Epithelial cell of proximal tubule (primary cell): ENCODE data around the gene CYP21A2. TPM values are rescaled to one million over a fixed set of nuclear protein-coding genes. Genes with fewer than 3 reads are reported as not detected.
A peak's percentile ranks its signal among the peaks of the same experiment; 100 is the strongest.

ENCODE experiments used
- DNase-seq: peaks from one replicate; pipeline ENCODE4 v3.0.0-alpha.2; 2011; ENCODE audit warnings: low read depth
- H3K4me3 ChIP-seq: 2 replicates; pipeline ENCODE4 v1.5.1; 2011; ENCODE audit warnings: low read depth, mild to moderate bottlenecking, low read length
- total RNA-seq: library from RNA; depleted of rRNA; stranded (reverse); fragments of >200 nt; gene quantifications from 2 replicates; pipeline ENCODE4 v1.2.3, GENCODE V29; 2015
- TF ChIP-seq, protein P1 (sequence below): conservative IDR thresholded peaks from 2 replicates; pipeline ENCODE4 v1.5.1; 2012; ENCODE audit warnings: low read depth, mild to moderate bottlenecking, low read length

Gene CYP21A2
- total RNA-seq, 1 donor from 2014 or later: not detected

GRCh38 chr6:32083812-32084768 is 45.9 kb downstream of the CYP21A2 start:
- H3K4me3 ChIP-seq: no peak overlapping the region
- no peak for DNase-seq
- TF ChIP-seq, protein P1, sequence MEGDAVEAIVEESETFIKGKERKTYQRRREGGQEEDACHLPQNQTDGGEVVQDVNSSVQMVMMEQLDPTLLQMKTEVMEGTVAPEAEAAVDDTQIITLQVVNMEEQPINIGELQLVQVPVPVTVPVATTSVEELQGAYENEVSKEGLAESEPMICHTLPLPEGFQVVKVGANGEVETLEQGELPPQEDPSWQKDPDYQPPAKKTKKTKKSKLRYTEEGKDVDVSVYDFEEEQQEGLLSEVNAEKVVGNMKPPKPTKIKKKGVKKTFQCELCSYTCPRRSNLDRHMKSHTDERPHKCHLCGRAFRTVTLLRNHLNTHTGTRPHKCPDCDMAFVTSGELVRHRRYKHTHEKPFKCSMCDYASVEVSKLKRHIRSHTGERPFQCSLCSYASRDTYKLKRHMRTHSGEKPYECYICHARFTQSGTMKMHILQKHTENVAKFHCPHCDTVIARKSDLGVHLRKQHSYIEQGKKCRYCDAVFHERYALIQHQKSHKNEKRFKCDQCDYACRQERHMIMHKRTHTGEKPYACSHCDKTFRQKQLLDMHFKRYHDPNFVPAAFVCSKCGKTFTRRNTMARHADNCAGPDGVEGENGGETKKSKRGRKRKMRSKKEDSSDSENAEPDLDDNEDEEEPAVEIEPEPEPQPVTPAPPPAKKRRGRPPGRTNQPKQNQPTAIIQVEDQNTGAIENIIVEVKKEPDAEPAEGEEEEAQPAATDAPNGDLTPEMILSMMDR: no peak

DNA sequence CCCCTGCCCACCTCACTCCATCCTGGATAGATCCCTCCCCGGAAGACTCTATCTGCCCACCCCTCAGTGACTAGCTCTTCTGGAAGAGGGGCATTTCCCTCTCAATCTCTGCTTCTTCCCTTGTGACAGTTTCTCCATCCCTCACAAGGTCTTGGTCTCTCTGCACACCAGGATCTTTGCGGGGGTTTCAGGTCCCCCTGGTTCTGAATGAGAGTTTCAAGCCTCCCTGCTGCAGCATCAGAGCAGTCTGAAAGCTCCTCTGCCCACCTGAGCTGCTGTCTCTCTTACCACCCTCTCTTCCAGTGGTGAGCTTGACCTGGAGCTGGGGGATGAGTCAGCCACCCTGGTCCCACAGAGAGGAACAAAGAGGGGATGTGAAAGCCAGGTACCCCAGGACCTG is 46.6 kb downstream of the CYP21A2 start:
- TF ChIP-seq, protein P1: no peak
- no peak overlapping the region for H3K4me3 ChIP-seq
- DNase-seq: no peak

- no peak for DNase-seq
- TF ChIP-seq, protein P1: no peak
- H3K4me3 ChIP-seq: no peak overlapping the region
These were observed 47.7 kb downstream of the CYP21A2 start for GRCh38 chr6:32085759-32086459.

DNA sequence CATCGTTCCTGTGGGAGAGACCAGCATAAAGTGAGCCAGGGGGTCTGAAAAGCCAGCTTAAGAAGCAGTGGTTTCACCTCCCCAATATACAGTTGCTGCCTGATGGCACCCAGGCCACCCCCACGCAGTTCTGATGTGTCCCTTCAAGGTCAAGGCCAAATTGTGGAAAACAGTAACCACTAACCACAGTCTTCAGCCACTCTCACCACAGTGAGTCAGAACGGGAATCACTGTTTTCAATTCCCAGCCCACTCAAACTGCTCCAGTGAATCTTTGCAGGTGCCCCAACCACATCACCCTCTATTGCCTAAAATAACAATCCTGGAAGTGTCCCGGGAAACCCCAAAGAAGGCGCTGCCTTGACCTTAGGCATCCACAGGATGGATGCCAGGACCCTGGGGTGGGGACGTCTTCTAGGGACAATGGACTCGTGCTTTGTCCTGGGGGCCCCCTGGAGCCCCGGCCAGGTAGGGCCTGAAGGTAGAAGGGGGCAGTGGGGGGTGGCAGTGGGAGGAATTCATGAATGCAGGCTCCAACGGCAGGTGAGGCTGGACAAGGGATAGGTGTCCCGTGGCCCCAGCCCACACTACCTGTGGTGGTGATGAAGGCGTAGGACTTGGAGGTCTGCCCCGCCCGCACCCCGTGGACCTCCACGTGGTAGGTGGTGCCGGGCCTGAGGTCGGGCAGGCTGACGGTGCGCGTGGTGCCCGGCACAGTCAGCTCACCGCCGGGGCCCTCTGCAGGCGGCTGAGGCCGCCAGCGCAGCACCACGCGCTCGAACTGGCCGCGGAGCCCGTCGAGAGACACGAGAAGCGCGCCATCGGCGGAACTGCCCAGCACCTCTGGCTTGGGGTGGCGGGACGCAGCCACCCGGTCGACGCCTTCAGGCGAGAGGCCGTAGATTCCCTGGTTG is 48.7 kb downstream of the CYP21A2 start:
- TF ChIP-seq, protein P1: no peak
- H3K4me3 ChIP-seq: no peak overlapping the region
- peak; percentile 31 for DNase-seq

GRCh38 chr6:32087574-32088486 is 49.6 kb downstream of the CYP21A2 start:
- no peak overlapping the region for H3K4me3 ChIP-seq
- no peak for DNase-seq
- TF ChIP-seq, protein P1: peak; percentile 56
